Suppressor macrophage (primary cell): Measurements from ENCODE around the gene C10orf105.

Experiments used
- DNase-seq, 4 experiments: peaks; one replicate each; pipeline ENCODE4 v3.0.0-alpha.2; 2020 to 2022

The C10orf105 gene

DNA sequence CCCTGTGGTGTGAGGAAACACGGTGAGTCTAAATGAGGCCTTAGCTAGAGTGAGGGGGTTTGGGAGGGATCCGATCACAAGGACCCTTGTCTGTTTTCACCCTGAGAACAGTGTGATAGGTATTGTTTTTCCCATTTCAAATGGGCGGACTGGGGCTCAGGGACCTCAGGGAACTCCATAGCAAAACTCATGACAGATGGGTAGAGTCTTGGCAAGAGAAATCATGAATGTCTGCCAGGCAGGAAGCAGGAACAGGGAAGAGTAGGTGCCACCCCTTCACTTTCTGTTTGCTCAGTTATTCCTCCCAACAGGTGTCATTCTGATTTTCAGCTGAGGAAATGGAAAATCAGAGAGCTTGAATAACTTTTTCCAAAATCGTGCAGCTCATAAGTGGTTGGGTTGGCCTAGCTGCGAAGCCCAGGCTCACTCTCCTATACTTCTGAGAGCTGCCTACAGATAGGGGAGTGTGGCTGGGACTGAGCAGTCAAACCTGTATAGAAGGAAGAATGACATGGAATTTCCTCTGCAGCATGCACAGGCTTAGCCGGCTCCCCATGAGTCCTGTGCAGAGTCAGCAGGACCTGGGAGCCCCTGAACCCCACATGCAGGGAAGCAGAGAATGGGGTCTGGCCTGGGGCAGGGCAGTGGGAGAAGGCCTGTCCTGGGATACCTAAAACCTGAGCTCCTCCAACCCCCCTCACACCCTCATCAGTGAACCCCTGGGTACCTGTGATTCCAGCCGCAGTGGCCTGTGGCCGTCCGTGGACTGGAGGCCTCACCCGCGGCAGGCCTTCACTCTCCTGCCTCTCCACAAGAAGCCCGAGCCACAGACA, 17.6 kb upstream of the C10orf105 start:
- no peak for DNase-seq

DNA sequence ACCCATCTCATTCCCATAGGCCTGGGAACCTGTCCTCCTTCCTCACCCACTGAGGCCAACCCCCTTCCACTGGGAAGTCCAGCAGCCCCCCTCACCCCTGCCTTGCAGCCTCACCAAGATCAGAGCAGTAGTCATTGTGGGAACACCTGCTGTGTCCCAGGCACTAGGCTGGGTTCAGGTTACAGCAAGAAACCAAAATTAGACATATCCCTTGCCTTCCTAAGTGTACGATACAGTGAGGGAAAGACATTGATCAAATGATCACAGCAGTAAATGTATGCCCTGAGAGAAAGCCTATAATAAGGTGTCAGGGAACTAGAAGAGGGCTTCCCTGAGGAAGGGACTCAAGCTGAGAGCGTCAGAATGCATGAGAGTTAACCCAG, 17.0 kb upstream of the C10orf105 start:
- no peak for DNase-seq

DNA sequence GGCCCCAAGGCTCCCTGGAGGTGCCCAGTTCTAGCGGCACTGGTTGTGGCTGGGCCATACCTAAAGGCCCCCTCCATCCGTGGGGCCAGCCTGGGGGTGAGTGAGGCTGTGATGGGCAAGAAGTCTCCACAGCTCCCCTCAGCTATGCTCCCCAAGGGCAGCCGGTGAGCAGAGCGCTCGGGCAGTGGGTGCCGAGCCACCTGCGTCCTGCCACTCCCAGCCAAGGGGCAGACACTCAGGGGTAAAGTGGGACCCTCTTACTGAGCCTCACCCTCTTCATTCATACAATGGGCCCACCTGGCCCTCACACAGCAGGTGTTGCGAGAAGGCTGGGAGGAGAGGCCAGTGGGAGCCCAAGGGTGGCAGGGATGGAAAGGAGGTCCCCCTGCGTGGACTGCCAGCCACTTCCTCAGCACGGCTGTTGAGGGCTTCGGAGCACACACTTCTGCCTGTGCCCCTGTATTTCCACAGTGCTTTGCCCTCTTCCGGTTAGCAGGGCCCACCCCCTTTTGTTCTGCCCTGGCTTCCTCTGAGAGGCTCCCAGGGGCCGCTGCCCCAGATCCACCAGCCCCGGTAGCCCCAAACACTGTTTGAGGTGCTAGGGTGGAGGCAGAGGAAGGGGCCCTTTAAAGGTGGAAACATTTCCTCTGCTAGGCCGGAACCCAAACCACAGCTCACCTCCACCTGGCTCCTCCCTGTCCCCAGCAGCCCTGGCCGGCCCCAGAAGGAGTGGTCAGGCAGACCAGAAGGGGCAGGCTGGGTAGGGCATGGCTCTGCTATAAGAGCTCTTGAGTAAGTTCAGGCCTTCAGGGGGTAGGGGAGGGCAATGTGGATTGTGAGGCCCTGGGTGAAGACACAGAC, 16.4 kb upstream of the C10orf105 start:
- peak in 3 of 4 experiments; percentile 46 to 57 (median 54) for DNase-seq

DNA sequence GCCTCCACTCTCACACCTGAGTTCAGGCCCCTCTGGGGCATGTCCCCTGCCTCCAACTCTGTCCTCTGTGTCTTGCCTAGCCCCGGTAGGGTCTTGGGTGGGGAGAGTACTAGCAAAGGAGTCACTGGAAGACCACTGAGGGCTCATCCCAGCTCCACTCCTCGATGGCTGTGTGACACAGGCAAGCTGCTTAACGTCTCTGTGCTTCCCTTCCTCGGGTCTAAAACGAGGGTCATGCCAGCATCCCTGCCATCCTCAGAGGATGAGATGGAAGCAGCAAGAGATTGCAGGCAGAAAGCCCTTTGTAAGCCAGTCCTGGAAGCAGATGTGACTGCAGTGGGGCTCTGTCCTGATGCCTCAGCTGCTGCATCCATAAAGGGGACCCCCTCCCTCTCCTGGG, 15.2 kb upstream of the C10orf105 start:
- no peak for DNase-seq

DNA sequence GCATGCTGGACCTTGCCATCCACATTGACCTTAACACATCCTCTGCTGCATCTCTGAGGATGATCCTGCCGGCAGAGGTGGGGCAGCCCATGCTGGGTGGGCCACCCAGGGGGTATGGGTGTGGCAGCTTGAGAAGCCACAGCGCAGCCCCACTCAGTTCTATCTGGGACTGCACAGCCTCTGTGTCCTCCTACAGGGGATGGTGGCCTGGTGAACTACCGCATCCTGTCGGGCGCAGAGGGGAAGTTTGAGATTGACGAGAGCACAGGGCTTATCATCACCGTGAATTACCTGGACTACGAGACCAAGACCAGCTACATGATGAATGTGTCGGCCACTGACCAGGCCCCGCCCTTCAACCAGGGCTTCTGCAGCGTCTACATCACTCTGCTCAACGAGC, 12.2 kb upstream of the C10orf105 start:
- DNase-seq: no peak

DNA sequence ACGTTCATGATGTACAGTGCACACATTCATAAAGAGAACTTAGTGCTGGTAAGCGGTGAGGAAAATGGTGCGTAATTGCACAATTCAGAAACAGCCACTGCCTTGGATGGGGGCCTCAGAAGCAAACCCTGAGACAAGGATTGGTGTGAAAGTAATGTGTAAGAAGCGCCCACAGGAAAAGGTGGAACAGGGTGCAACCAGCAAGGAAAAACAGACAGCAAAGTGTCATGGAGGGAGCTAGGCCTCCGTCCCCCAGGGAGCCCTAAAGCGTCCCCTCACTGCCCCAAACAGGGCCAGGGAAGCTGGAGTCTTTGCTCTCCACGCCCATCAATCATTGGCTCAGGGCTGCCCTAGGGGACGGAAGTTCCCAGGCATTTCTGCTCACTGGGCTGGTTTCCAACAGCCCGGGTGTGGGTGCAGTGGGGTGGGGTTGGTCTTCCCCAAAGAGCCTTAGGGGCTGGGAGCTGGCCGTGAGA, 9.6 kb upstream of the C10orf105 start:
- DNase-seq: peak; percentile 73 to 88 (median 85)

DNA sequence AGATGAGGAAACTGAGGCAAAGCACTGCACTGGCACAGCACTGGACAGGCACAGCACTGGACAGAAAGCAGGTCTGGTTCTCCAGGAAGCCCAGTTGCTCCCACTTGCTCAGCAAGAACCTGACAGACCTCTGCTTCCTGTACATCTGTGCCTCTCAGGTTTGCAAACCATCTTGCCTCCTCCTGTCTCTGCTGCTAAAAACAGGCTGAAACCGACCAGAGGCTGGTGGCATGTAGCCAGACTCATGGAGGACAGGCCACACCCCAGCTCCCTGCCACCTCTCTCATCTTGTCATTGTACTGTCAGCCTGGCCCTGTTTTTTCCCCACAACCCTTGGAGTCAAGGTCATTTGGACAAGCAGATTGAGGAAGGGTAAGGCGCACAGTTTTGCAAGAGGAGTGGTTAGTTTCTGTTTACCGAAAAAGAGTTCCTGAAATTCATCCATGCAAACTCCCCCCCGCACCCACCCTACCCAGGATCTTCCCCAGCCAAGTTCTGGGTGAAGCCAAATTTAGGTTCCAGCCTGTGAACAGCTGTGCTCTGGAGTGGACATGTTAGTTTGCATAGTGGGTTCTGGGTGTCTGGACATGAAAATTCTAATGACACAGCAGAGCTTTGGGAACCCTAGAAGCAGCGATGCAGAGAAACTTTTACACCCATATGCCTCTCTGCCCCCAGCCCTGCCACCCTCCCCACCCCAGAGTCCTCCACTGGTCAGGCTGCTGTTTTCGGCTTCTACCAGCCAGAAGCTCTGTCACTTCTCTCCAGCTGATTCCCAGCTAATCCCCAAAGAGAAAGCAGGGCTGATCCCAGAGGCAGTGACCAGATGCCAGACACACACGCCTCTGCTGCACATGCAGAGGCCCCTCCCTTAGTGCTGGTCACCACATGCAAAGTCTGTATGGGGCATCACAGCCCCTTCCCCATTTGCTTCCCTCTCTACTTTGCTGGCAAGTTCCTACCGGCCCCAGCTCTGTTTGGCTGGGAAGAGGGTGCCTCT, 8.5 kb upstream of the C10orf105 start:
- peak; percentile 77 to 88 (median 86) for DNase-seq

DNA sequence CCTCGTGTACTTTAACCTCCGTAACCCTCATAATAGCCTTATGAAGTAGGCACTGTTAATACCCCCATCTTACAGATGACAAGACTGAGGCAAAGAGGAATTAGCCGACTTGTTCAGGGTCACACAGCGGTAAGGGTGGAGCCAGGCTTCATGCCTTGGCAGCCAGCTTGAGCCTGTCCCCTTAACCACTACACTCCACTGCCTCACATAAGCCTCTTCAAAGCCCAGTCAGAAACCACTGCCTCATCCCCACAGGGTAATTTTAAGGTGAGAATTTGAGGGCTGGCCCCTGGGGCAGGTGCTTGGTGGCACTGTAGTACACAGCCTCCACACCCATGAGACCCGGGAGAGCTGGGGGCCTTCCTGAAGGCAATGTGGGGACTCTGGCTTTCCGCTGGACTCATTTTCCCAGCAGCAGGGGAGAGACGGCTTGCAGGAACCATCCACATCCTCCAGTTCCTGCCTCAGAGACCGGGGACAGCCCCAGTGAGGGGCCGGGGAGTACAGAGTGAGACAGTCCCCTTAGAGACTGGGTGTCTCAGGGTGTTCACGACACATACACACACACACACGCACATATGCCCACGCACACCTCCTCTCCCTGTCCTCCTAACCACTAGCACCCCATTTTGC, 7.6 kb upstream of the C10orf105 start:
- peak; percentile 27 to 63 (median 40) for DNase-seq

DNA sequence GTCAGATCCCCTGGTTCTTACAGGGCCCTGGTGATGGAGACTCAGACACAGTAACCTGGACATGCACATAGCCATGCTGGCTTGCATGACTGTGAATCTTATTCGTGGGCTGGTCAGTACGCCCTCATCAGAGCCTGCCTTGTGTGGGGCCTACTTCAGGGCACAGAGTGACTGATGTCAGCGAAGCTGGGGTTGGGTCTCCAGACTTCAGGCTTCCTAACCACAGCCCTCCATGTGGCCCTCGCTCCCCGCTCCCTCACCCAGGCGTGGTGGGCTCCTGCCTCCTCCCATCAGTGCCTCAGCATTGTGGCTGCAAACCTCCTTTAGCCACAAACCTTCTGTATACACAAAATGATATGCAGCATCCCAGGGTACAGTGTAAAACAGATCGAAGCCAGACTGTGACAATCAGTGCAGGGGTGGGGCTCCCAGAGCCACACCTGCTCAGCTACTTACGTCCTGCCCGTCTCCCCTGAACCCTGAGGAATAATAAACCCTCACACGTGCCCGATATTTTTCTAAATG, 7.1 kb upstream of the C10orf105 start:
- DNase-seq: peak in 2 of 4 experiments; percentile 48 to 49

DNA sequence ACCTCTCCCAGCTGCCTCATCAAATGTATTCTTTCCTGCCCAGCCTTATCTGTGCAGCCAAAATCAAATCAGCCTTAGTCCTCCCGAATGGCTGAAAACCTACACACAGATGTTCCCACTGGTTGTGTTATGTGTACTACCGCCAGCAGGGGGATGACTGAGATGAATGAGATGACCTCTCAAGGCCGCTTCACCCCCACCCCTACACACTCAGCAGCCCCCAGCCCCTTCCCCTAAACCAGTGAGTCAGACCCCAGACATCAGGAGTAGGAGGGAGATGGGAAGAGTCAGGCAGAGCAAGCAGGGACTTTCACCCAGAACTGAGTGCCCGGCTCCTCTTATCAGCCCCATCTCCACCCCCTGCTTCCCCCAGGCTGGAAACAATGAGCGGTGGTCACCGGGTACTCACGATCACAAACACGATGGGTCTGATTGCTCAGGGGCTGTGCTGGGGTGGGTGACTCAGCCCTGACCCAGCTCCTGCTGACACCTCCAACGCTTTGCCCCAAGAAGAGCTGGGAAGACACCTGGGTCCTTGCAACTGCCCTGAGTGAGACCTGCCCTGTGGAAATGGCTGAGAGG, 6.5 kb upstream of the C10orf105 start:
- peak; percentile 69 to 79 (median 76) for DNase-seq

DNA sequence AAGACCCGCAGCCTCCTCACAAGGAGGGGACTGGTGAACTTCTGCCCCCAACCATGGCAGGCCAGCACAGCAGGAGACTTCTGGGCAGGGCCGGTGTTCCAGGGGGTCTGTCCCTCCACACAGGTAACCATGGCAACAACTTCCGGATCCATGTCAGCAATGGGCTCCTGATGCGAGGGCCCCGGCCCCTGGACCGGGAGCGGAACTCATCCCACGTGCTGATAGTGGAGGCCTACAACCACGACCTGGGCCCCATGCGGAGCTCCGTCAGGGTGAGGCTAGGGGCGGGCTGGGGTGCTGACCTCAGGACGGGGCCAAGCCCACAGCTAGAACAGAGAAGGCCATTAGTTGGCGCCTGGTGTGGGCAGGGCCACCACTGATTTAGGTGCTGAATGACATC, 5.7 kb upstream of the C10orf105 start:
- DNase-seq: no peak

DNA sequence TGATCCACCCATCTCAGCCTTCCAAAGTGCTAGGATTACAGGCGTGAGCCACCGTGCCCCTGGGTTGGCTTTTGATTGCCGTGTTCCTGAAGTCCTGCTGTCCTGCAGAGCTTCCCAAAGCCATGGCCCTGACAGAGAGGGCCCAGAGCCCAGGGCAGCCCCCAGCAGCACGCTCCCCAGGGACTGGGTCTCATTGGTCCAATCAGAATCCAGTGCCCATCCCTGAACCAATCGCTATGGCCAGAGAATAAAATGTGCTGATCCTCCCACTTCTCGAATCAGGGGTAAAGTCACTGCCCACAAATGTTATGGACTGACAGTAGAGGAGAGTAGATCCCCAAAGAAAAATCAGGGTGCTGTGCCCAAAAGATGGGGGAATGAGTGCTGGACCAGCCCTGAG, 5.0 kb upstream of the C10orf105 start:
- no peak for DNase-seq

DNA sequence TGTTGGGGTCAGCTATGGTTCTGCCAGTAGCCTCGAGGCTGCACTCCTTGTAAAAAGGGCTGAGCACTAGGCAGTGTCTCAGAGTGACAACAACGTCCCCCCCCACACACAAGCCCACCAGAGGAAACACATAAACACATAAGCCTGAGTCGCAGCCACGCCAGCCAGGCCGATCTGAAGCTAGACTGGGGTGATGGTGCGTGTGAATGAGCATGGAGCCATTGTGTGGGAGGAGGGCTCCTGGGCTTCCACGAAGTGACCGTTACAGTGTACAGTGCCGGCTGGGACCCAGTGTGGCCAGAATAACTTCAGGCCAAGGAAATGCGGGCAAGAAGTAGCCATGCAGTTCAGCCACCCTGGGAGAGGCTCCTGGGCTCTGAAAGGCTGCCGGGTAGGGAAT, 3.7 kb upstream of the C10orf105 start:
- no peak for DNase-seq

DNA sequence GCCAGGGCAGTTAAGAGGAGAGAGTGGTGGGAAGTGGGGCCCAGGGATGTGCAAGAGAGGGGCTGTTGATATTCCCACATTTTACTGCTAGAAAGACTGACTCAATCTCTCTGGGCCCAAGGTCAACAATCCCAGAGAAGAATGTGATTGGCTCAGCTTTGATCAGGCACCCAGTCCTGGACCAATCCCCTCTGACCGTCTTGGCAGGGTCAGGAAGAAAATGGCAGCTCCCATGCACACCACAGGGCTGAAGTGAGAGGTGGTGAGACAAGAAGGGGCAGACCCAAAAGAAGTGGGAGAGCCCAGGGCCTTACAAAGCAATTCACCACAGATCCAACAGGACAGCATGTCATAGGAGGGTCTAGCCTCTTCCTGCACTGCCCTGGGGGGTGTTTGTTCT, 3.3 kb upstream of the C10orf105 start:
- no peak for DNase-seq

DNA sequence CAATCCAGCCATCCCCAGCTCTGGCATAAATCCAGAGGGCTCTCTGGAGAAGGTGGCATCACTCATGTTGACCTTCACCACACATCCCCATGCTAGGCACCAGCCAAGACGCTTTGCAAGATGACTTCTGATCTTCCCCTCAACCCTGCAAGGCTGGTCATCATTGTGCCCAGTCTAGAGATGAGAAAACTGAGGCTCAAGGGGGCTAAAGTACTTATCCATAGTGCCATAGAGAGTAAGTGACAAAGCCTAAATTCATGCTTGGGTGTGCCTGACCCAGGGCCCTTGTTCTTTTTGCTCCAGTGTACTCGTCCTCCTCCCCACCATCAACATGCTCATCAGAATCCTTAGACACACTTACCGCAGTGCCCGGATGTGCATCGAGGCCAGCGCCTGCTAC, 1.7 kb upstream of the C10orf105 start:
- DNase-seq: no peak

DNA sequence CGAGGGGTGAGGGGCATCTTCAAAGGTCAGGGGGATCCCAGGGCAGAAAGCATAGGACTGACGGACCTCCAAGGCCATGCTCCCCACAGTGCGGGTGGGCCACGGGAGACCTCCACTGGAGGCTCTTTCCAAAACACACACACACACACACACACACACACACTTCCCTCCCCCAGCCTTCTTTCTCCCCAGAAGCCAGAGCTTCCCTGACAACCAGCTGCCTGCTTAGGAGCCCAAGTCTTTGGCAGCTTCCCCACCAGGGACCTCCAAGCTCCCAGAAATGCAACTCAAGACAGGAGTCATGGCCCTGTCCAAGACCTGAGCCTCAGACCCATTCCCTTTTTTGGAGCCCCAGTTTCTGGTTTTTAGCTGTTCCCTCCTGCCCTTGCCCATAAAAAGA, 710 bp upstream of the C10orf105 start:
- DNase-seq: no peak

DNA sequence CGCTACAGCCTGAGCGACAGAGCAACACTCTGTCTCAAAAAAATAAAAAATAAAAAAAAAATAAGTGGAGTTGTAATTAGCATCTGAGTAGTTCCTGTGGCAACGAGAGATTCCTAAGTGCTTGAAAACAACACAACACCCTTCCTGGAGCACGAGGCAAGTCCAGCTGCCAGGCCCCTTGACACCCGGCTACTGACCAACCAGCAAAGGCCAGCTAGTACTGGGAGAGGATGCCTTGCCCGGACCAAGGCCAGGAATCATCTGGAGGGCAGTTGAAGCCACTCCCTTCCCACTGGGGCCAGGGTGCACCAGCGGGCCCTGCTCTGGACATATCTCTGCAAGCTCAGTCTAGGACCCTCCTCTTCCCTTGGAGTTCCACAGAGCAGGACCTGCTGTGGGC, 536 bp downstream of the C10orf105 start:
- DNase-seq: no peak

DNA sequence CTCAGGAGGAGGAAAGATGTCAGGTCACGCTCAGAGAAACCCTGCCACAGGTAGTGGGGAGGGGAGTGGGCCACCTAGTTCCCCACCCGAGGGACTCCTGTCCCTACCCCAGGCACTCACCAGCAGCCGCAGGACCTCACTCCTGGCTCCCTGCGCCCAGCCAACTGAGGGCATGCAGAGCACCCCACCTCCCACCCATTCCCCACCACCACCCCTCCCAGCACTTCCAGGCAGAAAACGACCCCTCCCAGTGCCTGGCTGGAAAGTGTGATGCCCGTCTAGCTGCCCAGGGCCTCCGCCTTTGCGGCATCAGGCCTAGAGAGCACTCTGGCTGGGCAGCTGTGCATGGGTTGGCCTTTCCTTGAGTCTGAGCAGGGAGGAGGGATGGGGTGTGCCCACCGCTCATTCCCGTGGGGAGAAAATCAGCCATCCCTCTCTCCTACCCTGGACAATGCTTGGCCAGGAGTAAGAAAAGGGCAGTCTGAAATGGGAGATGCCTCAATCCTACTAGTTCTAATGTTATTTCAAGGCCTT, 1.3 kb downstream of the C10orf105 start:
- DNase-seq: no peak

DNA sequence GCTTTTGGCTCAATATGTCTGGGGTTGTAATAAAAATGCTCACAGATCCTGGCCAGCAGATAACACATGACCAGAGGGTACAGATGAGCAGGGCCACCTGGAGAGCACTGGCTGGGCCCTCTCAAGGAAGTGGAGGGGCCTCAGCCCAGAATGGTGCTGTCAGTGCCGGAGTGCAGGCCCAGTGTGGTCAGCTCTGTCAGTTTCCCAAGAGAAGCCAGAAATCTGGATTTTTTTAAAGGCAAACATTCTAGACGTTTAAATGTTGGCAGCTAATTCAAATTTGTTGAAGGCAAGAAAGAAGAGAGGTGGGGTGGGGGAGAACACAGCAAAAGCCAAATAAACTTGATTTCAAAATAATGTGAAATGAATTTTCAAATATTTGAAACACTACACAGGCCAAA, 2.0 kb downstream of the C10orf105 start:
- DNase-seq: no peak

DNA sequence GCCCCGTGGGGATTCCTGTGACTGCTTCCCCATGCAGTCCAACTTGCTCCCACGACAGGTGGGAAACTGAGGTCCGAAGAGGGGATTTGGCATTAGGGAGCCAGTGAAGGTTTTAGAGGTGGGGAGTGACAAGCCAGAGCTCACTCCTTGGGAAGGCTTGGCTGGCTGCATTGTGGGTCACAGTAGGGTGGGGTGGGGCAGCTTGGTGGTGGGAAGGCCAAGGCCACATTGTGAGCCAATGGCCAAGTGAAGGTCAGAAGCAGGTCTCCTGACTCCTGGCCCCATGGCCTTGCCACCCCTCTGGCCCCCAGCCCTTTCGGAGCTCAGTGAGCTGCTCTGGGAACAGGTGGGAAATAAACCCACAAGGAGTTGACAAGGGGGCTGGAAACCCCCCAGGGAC, 2.5 kb downstream of the C10orf105 start:
- no peak for DNase-seq

DNA sequence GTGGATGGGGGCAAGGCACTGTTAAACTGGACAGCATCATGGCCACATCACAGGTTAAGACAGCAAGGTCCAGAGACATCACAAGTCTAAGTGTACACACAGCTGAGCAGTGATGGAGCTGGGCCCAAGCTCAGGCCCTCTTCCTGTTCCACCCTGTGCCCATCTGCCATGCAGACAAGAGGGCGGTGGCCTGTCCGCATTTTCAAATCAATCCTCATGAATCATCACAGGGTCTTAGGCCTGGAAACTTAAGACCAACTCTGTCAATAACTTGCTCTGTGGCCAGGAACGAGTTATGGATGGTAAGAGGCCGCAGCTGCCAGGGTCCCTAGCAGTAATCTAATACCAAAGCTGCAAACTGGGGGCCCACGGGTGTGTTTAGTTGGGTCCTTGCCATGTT, 3.2 kb downstream of the C10orf105 start:
- no peak for DNase-seq
